HG03139 (cell line): ENCODE measurements around the gene MVB12A.

ENCODE experiments used
- ATAC-seq: cut with Tn5 transposase; IDR thresholded peaks from one replicate; pipeline ENCODE4 v1.9.1; 2021; ENCODE audit not compliant: unreplicated experiment

Gene MVB12A

DNA sequence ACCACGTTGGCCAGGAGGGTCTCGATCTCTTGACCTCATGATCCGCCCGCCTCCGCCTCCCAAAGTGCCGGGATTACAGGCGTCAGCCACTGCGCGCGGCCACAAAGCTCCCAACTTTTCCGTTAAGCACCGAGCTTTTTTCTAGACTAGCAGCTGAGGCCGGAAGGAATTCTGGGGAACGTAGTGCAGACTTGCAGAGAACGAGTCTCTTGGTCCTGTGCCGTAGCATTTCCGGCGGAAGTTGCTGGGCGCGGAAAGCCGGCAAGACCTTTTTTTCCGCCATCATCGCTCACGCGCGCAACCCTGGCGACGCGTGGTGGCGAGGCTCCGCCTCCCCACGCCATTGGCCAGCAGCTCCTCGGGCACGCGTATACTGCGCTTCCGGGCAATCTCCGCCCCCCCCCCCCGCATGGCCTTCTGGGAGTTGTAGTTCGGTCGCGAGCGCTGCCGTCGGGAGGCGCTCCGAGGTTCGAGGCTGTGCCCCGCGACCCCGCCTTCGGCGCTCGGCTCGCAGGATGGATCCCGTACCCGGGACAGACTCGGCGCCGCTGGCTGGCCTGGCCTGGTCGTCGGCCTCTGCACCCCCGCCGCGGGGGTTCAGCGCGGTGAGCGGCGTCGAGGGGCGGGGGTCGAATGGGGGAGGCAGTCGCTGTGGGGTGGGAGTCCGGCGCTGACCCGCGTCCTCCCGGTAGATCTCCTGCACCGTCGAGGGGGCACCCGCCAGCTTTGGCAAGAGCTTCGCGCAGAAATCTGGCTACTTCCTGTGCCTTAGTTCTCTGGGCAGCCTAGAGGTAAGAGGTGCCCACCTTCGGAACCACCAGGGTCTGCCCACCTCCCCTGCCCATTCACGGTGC, at the start of gene MVB12A:
Gene MVB12A (plus strand): TSS at position 427 of the 854 bp plus-strand sequence. CDS start 89 bp downstream, at position 516.
- ATAC-seq, result peak; percentile 90

DNA sequence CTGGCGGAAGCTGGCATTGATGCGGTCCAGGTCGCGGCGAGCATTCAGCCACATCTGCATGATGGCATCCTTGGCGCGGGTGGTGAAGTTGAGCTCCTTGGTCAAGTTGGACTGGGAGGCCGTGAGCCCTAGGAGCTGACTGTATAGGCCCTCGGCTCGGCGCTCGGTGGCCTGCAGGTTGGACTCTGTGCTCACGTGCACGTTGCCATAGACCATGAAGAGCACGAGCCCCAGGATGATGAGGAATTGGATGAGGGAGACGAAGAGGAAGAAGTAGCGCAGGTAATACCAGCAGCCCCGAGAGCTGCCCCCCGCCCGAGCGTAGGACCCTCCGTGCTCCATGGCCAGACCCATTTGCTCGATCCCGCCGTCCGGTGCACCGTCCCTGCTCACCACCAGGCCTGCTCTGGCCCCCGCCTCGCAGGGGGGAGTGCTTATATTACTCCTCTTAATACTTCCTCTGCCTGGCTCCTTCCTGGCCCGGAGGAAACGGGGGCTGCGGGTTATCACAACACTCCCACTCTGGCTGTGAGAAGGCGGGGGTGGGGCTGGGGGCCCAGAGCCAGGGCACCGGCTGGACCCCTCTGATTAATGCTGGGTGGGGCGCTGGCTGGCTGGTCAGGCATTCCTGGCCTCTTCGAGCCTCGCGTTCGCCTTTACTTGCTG, 42.8 kb upstream of the MVB12A start, which contains the start of gene PLVAP:
Gene PLVAP (minus strand): TSS at position 408 of the 666 bp plus-strand sequence. CDS start 54 bp downstream, at position 354.
- no peak for ATAC-seq

DNA sequence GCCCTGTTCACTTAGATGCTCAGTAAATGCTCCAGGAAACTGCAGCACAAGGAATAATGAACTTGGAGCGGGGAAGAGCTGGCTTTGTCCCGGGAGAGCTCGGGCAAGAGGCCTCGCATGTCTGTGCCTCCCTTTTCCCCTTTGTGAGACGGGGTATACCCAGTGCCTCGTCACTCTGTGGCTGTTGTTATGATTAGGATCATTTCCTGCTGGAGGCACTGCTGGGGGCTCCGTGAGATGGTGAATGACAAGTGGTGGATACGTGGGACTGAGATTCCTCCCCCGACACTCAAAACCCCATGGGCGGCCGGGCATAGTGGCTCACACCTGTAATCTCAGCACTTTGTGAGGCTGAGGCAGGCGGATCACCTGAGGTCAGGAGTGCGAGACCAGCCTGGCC, 41.6 kb upstream of the MVB12A start:
- no peak for ATAC-seq

DNA sequence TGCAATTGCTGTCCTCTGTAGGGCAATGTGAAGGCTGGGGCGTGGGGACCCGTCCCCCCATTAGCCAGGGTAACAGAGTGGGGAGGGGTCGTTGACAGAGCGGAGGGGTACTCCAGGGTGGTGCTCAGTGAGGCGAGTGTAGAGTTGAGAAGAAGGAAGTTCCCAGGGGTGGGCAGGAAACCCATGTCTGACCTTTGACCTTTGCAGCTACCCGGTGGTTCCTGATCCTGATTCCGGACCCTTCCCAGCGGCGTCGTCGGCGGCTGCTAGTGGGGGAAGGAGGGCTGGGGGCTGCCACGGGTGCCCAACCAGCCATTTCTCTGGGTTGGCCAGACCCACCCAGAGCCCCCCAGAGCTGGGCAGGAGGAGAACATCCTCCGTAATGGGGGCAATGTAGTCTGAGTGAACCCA, 40.6 kb upstream of the MVB12A start:
- ATAC-seq, result no peak

DNA sequence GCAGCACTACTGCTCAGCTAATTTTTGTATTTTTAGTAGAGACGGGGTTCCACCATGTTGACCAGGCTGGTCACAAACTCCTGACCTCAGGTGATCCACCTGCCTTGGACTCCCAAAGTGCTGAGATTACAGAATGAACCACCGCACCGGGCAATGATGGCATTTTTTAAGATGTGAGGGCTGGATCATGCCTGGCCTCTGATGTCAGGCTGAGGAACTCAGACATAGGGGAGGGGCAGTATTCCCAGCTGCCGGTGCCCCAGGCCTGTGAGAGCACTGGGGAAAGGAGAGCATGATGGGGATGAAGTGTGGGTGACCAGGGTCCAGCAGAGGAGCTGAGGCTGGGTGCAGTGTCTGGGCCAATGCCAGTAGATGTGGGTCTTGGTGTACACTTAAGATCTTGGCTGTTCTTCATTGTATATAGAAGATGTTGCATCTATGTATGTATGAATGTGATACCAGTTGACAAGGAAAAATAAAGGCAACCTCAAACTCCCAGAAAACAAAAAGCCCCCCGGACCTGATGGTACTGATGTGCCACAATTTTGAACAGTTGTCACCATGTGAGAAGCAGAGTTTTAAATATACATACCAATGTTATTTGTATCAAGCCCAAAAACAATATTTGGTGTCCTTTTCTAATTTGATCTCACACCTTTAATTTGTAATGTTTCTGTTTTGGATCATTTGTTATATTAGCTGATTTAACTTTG, 39.3 kb upstream of the MVB12A start:
- ATAC-seq, result no peak

DNA sequence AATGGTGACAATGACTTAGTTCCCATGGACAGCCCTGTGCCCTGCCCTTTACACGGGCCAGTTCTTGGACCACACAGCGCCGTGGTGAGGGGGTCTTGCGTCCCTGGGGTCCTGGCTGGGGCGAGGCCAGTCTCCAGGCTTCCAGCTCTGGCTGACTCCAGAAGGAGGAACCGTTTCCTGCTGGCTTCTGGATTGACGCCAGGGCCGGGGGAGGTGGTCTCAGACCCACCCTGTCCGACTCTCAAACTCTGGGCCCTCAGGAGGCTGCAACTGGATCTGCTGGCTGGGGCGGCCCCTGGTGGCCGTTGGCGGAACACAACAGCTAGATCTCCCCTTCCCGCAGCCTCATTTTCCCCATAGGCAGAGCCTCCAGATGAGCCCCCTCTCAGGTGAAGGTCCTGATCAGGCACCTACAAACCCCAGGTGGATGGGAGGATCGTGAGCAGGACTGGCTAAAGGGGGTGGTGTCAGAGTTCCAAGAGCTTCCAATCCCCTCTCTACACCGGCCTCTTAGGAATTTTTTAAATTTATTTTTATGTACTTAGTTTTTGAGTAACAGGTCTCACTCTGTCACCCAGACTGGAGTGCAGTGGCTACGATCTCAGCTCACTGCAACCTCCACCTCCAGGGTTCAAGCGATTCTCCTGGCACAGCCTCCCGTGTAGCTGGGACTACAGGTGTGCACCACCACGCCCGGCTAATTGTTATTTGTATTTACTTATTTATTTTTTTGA, 33.8 kb upstream of the MVB12A start:
- ATAC-seq, result no peak

DNA sequence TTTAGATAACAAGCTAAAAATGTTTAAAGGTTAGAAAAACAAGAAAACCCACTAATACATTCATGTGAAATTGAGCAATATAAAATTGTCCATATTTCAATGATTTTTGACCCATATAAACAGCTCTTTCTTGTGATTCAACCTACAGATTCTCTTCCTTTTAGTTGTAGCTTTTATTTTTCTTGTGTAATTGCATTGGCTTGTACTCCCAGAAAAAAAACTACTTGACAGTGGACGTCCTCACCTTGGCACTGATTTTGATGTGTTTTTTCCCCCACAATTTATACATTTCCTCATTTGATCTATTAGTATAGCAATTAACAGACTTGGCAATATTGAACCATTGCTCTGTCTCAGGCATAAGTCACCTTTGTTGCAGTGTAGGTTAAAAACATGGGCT, 30.6 kb upstream of the MVB12A start:
- no peak for ATAC-seq

DNA sequence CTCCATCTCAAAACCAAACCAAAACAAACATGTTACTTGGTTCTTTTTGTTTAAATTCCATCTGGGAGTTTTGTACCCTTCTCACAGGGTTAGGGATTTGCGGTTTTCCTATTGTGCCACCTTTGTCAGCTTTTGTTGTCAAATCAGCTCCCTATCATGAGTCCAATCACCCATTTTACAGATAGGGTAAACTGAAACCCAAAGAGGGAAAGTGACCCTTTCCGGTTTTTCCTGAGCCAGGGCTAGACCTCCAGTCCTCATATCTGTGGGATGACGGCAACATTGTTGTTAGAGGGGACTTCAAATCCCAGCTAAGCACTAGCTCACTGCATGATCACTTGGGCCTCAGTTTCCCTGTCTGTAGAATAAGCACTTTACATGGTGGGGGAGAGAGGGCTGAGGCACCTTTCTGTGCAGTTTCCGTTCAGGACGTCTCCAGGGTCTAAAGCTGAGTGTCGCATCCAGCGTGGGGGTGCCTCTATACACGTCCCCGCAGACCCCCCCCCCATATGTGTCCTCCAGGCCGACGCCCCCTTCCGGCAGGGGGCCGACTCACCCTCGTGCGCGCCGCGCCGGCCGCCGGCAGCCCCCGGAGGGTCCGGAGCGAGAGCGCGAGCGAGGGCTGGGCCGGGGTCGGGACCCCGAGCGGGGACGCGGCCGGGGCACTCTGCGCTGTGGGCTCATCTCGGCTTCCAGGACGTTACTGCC, 29.7 kb upstream of the MVB12A start:
- no peak for ATAC-seq

DNA sequence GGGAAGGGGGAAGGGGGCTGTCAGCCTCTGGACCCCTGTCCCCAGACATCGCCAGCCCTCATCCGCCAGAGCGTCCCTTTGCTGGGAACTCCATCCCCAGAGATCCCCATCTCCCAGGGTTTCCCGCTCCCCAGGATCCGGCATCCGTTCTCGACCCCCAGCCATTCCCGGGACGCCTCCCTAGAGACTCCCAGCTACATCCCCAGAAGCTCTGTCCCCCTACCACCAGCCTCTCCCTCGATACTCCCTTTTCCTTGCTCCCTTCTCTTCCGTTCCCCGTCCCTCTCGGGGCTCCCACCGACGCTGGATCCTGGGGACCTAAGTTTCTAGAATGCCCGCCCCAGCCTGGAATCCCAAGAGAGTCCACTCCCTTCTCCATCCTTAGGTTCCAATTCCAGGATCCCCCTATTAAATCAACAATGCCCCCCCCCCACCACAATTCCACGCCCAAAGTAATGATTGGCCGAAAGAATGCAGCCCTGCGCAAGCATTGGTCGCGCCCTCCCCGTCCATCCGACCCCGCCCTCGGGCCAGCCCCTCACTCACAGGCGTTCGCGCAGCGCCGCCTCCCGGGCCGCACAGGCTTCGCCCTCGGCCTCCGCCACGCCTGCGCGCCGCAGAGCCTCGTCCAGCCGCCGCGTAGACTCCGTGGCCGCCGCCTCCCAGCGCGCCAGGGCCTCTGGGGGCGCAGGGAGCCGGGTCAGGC, 29.0 kb upstream of the MVB12A start:
- ATAC-seq, result peak; percentile 77

DNA sequence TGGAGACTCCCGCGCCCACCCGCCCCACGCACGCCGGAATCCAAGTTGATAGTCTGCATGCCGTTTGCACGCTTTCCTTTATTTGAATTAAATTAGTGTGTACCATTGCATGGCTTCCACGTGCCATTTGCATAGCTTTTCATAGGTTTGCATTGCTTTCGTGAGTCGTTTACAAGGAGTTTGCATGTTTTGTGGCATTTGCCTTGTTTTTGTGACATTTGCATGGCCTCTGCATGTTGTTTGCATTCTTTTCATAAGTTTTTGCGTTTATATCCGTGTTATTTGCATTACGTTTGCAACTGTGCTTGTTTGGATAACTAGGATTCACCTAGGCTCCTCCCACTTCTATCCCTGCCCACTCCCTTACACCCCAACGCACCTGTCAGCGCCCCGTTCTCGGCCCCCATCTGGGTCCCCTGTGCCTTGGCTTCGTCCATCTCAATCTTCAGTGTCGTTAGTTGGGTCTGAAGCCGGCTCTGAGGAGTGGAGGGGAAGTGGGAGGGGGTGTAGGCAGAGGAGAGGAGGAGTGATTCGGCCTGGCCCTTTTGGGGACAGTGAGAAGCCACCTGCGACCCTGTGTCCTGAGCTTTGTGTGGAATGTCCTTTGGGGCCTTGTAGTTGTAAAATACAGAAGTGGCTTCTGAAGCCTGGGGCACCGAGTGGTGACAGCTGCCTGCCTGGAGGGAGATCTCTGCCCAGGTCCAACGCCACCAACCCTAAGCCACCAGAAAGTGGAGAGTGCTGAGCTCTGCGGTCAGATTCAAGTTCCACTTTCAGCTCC, 28.3 kb upstream of the MVB12A start:
- ATAC-seq, result no peak

DNA sequence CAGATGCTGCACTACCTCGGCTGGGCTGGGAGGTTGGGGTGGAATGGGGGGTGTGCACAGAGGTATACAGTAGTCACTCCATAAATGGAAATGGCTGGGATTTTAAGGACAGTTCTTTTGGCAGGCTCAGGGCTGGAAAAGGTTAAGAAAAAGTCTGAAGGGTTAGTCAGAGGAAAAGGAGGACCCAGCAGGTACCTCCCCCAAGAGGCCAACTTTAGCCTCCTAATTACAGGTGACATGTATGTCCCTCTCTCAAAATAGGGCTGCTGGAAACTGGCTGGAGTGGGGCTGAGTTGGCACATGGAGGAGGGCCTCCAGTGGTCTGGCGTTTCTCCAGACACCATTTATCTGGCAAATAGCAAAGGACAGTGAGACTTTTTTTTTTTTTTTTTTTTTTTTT, 26.8 kb upstream of the MVB12A start:
- ATAC-seq, result no peak

DNA sequence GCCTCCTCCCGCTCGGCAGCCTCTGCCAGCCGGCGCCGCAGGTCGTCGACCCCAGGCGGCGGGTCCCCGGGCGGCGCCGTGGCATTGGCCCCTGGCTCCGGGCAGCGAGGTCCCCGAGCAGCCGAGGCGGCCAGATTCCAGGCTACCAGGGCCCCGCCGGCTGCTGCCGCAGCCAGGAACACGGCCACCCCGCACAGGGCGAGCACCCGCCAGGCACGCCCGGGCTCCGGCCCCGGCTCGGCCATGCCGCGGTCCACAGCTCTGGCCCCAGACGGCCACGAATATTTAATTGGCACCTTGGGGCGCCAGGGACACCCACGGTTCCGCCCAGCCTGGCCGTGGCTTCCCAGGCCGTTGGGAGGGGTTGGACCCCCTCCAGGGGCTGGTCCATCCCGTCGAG, 25.9 kb upstream of the MVB12A start, which contains the start of gene CCDC194:
Gene CCDC194 (minus strand): TSS at position 283 of the 400 bp plus-strand sequence. CDS start 38 bp downstream, at position 245.
- no peak for ATAC-seq

DNA sequence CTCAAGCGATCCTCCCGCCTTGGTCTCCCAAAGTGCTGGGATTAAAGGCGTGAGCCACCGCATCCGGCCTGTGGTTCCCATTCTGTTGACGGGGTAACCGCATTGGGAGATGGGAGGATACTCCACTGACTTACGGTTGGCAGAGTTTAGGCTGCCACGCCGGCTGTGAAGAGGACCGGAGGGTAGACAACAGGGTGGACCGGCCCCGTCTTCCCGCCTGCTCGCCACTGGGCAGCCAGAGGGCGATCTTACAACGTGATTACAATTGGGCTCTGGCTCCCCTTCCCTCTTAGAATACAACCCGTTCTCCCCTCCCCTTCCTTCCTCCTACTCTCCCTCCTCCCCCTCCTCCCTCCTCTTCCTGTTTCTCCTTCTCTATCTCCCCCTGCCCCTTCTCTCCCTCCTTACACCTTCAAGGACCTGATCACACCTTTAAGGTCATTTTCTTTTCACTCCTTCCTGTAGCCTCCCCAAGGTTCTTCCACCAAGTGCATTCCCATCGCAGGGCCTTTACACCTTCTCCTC, 24.9 kb upstream of the MVB12A start:
- ATAC-seq, result no peak

DNA sequence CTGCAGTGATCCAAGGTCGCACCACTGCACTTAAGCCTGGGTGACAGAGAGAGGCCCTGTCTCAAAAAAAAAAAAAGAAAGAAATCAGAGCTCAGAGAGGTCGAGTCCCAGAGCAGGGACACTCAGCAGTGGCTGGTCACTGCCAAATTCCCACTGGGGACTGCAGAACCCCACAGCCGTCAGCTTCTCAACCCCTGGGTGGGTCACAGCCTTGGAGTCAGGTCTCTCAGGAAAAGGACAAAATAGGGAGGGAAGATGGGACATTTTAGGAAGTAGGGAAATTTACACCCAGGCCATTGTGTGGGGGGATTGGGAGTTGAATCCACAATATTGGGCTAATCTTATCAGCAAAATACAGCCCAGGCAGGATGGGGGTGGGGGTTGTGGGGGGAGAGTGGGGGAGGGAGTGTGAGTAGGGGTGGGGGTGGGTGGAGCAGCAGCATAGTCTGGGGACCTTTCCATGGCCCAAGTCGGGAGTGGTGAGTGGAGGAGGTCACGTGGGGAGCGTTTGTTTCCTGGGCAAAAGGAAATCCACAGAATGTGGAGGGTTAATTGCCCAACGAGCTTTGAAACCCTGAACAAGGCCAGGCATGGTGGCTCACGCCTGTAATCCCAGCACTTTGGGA, 20.8 kb upstream of the MVB12A start:
- ATAC-seq, result no peak

DNA sequence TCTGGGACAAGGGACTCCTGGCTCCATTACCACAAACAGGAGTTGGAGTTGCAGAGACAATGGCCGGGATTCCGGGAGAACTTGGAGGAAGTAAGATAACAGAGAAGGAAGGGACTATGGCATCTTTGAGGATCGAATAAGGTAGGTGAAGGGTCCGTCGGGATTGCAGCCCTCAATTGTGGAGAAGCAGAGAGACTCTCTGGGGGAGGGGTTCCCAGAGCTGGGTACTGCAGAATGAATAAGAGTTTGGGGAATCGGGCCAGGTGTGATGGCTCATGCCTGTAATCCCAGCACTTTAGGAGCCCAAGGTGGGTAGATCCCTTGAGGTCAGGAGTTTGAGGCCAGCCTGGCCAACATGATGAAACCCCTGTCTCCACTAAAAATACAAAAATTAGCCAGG, 18.2 kb upstream of the MVB12A start:
- ATAC-seq, result no peak

DNA sequence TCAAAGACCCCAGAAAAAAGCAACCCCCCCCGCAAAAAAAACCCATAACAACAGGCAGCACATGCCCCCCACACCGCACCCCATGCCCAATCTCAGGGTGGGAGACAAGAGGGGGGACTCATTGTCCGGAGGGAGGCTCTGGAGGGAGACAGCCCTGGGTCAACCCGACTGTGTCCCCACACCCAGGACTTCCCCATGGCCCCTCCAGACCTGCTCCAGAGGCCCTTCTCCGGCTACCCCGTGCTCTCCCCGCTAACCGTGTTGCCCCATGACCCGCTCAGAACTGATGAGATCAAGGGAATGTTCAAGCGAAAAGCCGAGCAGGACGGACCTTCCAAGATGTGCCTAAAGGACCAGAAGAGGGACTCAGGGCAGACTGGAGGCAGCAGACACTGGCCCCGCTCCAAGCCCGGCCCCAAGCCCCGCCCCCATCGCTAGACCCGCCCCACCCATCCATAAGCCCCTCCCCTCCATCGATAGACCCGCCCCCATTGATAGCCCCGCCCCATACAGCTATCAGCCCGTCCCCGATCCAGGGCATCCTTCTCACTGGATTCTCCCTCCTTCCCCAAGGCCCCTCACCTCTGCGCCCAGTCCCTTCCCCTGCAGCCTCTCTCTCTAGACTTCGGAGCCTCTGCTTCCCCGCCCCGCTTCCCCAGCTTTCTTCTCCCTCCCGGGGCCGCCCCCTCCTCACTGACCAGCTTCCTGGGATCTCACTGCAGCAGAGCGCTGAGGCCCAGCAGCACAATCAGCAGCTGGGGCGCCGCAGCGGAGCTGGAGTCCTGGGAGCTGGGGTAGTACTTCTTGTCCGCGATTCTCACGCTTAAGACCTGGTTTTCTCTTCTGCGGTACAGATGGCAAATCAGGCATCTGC, 16.6 kb upstream of the MVB12A start:
- no peak for ATAC-seq

DNA sequence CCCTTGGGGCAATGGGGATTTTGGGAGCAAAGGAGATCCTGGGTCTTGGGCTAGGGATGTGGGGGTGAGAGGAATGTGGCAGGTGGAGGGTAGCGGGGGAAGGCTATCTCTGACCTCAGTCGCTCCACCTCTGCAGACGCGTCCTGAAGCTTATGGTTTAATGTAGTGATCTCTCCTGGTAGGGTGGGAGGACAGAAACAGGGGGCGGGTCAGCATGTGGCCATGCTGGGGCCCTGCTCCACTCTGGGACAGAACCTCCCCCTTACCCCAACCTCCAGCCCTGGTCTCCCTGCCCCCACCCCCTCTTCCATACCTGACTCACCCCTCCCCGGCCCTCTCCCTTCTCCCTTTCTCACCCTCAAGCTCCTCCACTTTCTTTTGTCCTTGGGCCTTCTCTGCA, 15.8 kb upstream of the MVB12A start:
- no peak for ATAC-seq
